Stimulated activated CD4-positive, alpha-beta T cell treated with anti-CD3 and anti-CD28 coated beads, Interleukin-1b, Interleukin-23, amount 100 ng/mL, for 48 hours (primary cell): ENCODE data around the gene HSCB.
"Not testable (repeated sequence)": the region's sequence is repeated elsewhere in the genome, so short reads cannot be mapped to it uniquely, and the experiment has no call there.

ENCODE experiments used
- DNase-seq: peaks from one replicate; pipeline ENCODE4 v3.0.0-alpha.2; 2020

Gene HSCB

GRCh38 chr22:28792491-28793383, 50.9 kb downstream of the HSCB start:
- no peak for DNase-seq

- no peak for DNase-seq
Observed at GRCh38 chr22:28793976-28794584, 52.2 kb downstream of the HSCB start.

- no peak for DNase-seq
Observed at GRCh38 chr22:28795071-28795693, 53.3 kb downstream of the HSCB start.

- no peak for DNase-seq
Observed at GRCh38 chr22:28795932-28796856, 54.4 kb downstream of the HSCB start.

GRCh38 chr22:28798810-28799605, 57.2 kb downstream of the HSCB start:
- peak; percentile 53 for DNase-seq

- peak; percentile 23 for DNase-seq
Observed at GRCh38 chr22:28799606-28800307, 57.9 kb downstream of the HSCB start.

GRCh38 chr22:28800308-28801041, 58.6 kb downstream of the HSCB start, which contains the start of gene XBP1:
Gene XBP1, minus strand, starts transcription at chr22:28800569.
- DNase-seq = peak; percentile 88

GRCh38 chr22:28801845-28802594, 60.2 kb downstream of the HSCB start:
- DNase-seq = no peak

- DNase-seq = no peak
Observed at GRCh38 chr22:28802595-28803123, 60.8 kb downstream of the HSCB start.

GRCh38 chr22:28805426-28805825, 63.6 kb downstream of the HSCB start:
- not testable (repeated sequence) for DNase-seq
